Measurements from ENCODE around the gene MAML3. TPM values are rescaled to one million over a fixed set of nuclear protein-coding genes. Genes with fewer than 3 reads are reported as not detected.

MAML3 gene
- total and polyA plus RNA-seq, 2 experiments from 2014 or later: 1.7 to 6.5 TPM

GRCh38 chr4:140037353-140038030, 116.5 kb downstream of the MAML3 start:
- Mint-ChIP-seq H3K36me3 (ENCODE audit: low read depth) (no peaks in the 10 kb centered on the region), H3K9me3 (no peaks in the 10 kb centered on the region), H3K4me1 (peaks cover 22% of the 10 kb centered on the region), H3K27me3 (ENCODE audit: insufficient read depth, low read depth, poor library complexity) (peaks cover 2% of the 10 kb centered on the region), H3K27ac (no peak overlapping the region), H3K4me3 (no peak overlapping the region)
- H3K9me2 ChIP-seq (ENCODE audit: insufficient read depth): peaks cover 6% of the 10 kb centered on the region; the same call in 1 of the 2 replicates
- DNase-seq (ENCODE audit: low spot score) (no peak), ATAC-seq (no peak)
- peaks cover 17% of the 10 kb centered on the region for H3K4me1 ChIP-seq (ENCODE audit: insufficient read depth)
- H3K36me3 ChIP-seq (ENCODE audit: insufficient read depth): no peaks in the 10 kb centered on the region
- no peaks in the 10 kb centered on the region for H3K27me3 ChIP-seq (ENCODE audit: insufficient read depth)
- 0 out of 2 replicates have a peak overlapping the region, but pooled peaks have one; percentile 19 for H3K4me2 ChIP-seq
- H3K79me2 ChIP-seq (replicated peaks; ENCODE audit: insufficient read depth): no peaks in the 10 kb centered on the region
- no peak overlapping the region for H2AFZ ChIP-seq
- no peaks in the 10 kb centered on the region for H4K20me1 ChIP-seq (replicated peaks; ENCODE audit: insufficient read depth)
- no peaks in the 10 kb centered on the region for H3F3A ChIP-seq (replicated peaks; ENCODE audit: low read depth)
- no peak overlapping the region for H3K27ac ChIP-seq (ENCODE audit: low read depth)
- no peak overlapping the region for H3K4me3 ChIP-seq
- no peak for TF ChIP-seq STAT1 (IDR thresholded peaks at IDR 0.05; ENCODE audit: unreplicated experiment)
- TF ChIP-seq ZNF114 (CRISPR knock-in tag; IDR thresholded peaks at IDR 0.05): no peak
- TF ChIP-seq, protein P1, sequence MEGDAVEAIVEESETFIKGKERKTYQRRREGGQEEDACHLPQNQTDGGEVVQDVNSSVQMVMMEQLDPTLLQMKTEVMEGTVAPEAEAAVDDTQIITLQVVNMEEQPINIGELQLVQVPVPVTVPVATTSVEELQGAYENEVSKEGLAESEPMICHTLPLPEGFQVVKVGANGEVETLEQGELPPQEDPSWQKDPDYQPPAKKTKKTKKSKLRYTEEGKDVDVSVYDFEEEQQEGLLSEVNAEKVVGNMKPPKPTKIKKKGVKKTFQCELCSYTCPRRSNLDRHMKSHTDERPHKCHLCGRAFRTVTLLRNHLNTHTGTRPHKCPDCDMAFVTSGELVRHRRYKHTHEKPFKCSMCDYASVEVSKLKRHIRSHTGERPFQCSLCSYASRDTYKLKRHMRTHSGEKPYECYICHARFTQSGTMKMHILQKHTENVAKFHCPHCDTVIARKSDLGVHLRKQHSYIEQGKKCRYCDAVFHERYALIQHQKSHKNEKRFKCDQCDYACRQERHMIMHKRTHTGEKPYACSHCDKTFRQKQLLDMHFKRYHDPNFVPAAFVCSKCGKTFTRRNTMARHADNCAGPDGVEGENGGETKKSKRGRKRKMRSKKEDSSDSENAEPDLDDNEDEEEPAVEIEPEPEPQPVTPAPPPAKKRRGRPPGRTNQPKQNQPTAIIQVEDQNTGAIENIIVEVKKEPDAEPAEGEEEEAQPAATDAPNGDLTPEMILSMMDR (conservative IDR thresholded peaks at IDR 0.05; ENCODE audit: low read depth in 2 of 2): no peak
- no peak for TF ChIP-seq ZNF462 (CRISPR knock-in tag; IDR thresholded peaks at IDR 0.05)
- TF ChIP-seq CREB1 (CRISPR knock-in tag; IDR thresholded peaks at IDR 0.05; ENCODE audit: low read depth): no peak
- TF ChIP-seq NANOG (IDR thresholded peaks at IDR 0.05; ENCODE audit: borderline replicate concordance): no peak
- no peak for TF ChIP-seq POLR2AphosphoS5 (IDR thresholded peaks at IDR 0.05; ENCODE audit: low read depth)
- no peak for TF ChIP-seq ZNF331 (CRISPR knock-in tag; IDR thresholded peaks at IDR 0.05; ENCODE audit: low read depth)
- no peak for TF ChIP-seq EZH2phosphoT487 (IDR thresholded peaks at IDR 0.05; ENCODE audit: unreplicated experiment)
- TF ChIP-seq, protein P2, sequence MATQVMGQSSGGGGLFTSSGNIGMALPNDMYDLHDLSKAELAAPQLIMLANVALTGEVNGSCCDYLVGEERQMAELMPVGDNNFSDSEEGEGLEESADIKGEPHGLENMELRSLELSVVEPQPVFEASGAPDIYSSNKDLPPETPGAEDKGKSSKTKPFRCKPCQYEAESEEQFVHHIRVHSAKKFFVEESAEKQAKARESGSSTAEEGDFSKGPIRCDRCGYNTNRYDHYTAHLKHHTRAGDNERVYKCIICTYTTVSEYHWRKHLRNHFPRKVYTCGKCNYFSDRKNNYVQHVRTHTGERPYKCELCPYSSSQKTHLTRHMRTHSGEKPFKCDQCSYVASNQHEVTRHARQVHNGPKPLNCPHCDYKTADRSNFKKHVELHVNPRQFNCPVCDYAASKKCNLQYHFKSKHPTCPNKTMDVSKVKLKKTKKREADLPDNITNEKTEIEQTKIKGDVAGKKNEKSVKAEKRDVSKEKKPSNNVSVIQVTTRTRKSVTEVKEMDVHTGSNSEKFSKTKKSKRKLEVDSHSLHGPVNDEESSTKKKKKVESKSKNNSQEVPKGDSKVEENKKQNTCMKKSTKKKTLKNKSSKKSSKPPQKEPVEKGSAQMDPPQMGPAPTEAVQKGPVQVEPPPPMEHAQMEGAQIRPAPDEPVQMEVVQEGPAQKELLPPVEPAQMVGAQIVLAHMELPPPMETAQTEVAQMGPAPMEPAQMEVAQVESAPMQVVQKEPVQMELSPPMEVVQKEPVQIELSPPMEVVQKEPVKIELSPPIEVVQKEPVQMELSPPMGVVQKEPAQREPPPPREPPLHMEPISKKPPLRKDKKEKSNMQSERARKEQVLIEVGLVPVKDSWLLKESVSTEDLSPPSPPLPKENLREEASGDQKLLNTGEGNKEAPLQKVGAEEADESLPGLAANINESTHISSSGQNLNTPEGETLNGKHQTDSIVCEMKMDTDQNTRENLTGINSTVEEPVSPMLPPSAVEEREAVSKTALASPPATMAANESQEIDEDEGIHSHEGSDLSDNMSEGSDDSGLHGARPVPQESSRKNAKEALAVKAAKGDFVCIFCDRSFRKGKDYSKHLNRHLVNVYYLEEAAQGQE (IDR thresholded peaks at IDR 0.05; ENCODE audit: unreplicated experiment): no peak
- no peak for TF ChIP-seq EZH2 (IDR thresholded peaks at IDR 0.05; ENCODE audit: low read depth, unreplicated experiment)
- TF ChIP-seq, protein P3, sequence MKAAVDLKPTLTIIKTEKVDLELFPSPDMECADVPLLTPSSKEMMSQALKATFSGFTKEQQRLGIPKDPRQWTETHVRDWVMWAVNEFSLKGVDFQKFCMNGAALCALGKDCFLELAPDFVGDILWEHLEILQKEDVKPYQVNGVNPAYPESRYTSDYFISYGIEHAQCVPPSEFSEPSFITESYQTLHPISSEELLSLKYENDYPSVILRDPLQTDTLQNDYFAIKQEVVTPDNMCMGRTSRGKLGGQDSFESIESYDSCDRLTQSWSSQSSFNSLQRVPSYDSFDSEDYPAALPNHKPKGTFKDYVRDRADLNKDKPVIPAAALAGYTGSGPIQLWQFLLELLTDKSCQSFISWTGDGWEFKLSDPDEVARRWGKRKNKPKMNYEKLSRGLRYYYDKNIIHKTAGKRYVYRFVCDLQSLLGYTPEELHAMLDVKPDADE (IDR thresholded peaks at IDR 0.05): no peak
- TF ChIP-seq JUNB (IDR thresholded peaks at IDR 0.05; ENCODE audit: unreplicated experiment): no peak
